K562 treated with DMSO at 1 percent for 4 hours (cell line): Measurements from ENCODE around the gene PIGB. TPM values are rescaled to one million over a fixed set of nuclear protein-coding genes. Genes with fewer than 3 reads are reported as not detected.

Experiments
- total RNA-seq: library from RNA; unstranded; fragments of 300-600 nt; gene quantifications from 2 replicates; pipeline ENCODE4 v1.2.3, GENCODE V29; 2022; ENCODE audit not compliant: insufficient read depth

Gene PIGB
- total RNA-seq, result 6.9 and 8.4 TPM in 2 replicates

DNA sequence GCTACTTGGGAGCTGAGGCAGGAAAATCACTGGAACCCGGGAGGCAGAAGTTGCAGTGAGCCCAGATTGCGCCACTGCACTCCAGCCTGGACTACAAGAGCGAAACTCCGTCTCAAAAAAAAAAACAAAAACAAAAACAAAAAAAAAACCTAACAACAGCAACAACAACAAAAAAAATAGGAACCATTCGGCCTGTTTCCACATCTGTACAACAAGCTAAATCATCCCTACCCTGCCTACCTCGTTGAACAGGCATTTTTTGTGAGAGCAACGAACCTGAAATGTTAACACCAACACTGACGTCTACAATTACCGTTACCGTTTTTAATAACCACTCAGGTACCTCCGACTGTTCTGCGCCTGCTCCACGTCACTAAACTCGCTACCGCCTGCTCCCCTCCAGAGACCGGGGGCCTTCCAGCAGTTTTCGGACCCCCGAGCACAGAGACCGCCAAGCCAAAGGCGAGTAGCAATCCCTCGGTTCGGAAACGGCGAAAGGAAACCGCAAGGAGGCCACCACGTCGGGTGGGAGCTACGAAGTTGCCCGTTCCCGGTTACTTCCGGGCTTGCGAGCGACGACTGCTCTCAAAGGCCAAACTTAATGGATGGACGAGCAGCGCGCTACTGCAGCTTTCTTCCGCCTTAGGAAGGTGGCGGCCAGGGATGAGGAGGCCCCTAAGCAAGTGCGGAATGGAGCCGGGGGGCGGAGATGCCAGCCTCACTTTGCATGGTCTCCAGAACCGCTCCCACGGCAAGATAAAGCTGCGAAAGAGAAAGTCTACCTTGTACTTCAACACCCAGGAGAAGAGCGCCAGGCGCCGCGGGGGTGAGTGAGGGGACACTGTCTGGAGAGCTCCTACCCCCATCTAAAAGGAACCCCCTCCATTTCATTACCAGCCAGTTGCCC lies at the start of gene PIGB, which contains the start of gene PIGBOS1:
TSS of gene PIGB (plus strand) at position 635 of the 907 bp plus-strand sequence. CDS start at position 664, 29 bp downstream.
TSS of gene PIGBOS1 (minus strand) at position 536 of the 907 bp plus-strand sequence. CDS start 1,331 bp downstream, outside the sequence.

DNA sequence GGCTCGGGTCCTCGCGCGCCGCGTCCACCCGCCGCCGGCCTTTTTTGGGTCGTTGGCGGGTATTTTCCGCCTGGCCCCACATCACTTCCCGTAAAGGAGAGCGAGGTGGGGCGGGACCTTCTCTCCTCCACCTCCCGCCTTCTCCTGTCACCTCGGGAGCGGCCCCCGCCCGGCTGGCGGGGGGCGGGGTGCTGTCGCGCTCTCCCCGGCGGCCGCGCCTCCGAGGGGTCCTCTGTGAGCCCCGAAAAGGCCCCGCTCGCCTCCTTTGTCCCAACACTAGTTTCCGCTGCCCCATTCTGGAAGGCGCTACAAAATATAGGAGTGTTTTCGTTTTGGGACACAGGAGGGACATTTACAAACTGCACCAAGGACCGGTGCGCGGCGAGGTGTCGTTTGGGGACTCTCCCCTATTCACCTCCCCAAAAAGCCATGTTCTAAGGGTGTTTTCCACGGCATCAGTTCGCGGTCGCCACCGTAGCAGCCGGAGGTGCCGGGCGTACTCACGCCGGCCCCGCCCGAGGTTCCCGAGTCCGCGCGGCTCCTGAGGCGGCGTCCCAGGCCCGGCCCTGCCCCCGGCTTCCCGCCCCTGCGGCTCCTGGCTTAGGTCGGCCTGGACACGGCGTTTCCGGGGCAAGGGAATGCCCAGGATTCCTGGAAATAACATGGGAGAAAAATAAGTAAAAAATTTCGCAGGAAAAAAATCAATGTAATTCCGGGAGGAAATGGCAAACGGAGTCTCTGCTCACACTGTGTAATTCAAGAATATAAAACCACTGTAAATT lies 29.1 kb upstream of the PIGB start, which contains the start of gene RAB27A:
TSS of gene RAB27A (minus strand) at position 68 of the 782 bp plus-strand sequence. CDS start 54,879 bp downstream, outside the sequence.

Other genes starting within 250 kb of the PIGB start
- gene RSL24D1, start 122.3 kb upstream of the PIGB start, total RNA-seq, result 130 and 143 TPM in 2 replicates
- 34.3 and 37.0 TPM in 2 replicates for gene RAB27A, start 29.4 kb upstream of the PIGB start, total RNA-seq
- 28.7 and 62.1 TPM in 2 replicates for gene PIGBOS1, start 99 bp upstream of the PIGB start, total RNA-seq
- 80.7 and 86.6 TPM in 2 replicates for gene CCPG1, start 89.1 kb downstream of the PIGB start, total RNA-seq
- 2.5 and 8.7 TPM in 2 replicates for gene PIERCE2, start 89.3 kb downstream of the PIGB start, total RNA-seq
- 0.90 TPM in 1 of 2 replicates, not detected in the other for gene DNAAF4, start 189.0 kb downstream of the PIGB start, total RNA-seq